Kidney epithelial cell (primary cell): Measurements from ENCODE around the gene PTPRF. TPM values are rescaled to one million over a fixed set of nuclear protein-coding genes. Genes with fewer than 3 reads are reported as not detected.

Source experiments
- DNase-seq: peaks from one replicate; pipeline ENCODE4 v3.0.0-alpha.2; 2010; ENCODE audit warnings: low read depth
- H3K27me3 ChIP-seq: 2 replicates; pipeline ENCODE4 v1.6.0; 2011; ENCODE audit warnings: low read length; ENCODE audit not compliant: control insufficient read depth, insufficient read depth
- H3K36me3 ChIP-seq: 2 replicates; pipeline ENCODE4 v1.5.1; 2011; ENCODE audit warnings: low read length; ENCODE audit not compliant: control insufficient read depth, insufficient read depth
- H3K4me3 ChIP-seq: 2 replicates; pipeline ENCODE4 v1.5.1; 2011; ENCODE audit warnings: low read depth, mild to moderate bottlenecking, control low read depth, low read length
- CTCF ChIP-seq: IDR thresholded peaks from 2 replicates; pipeline ENCODE4 v1.5.1; 2011; ENCODE audit warnings: mild to moderate bottlenecking, moderate library complexity, low read length, control low read depth, inconsistent platforms; ENCODE audit not compliant: insufficient read depth, poor library complexity, severe bottlenecking
- total RNA-seq: library from RNA; depleted of rRNA; stranded (reverse); fragments of >200 nt; gene quantifications from 2 replicates; pipeline ENCODE4 v1.2.3, GENCODE V29; 2015

PTPRF gene
- total RNA-seq, 1 donor from 2014 or later = 297 TPM

GRCh38 chr1:43540653-43541071 is 10.0 kb downstream of the PTPRF start:
- DNase-seq = no peak
- peaks cover 1% of the 10 kb centered on the region for H3K36me3 ChIP-seq
- no peak for TF ChIP-seq CTCF

DNA sequence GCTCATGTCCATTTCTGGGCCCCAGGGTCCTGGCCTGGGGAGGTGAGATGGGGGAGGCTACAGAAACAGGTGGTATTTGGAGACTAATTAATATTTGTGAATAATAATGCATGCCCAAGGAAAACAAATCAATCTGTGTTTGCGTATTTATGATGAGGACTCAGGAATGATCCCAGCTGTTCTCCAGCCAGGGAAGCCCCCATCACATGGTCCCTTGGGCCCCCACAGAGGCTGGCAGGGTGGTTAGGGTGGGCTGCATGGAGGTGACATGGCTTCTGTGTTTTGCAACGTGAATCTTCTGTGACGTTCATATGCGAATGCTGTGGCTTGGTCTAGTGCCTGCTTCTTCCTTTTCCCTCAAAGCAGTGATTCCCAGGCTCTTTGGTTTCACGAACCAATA is 10.5 kb downstream of the PTPRF start:
- DNase-seq = no peak
- no peak for TF ChIP-seq CTCF
- peaks cover 1% of the 10 kb centered on the region for H3K36me3 ChIP-seq
- H3K4me3 ChIP-seq = no peak overlapping the region
- H3K27me3 ChIP-seq = no peaks in the 10 kb centered on the region

More at GRCh38 chr1:43540653-43541071, 10.0 kb downstream of the PTPRF start:
- Histone ChIP-seq H3K27me3 (no peaks in the 10 kb centered on the region), H3K4me3 (no peak overlapping the region)

DNA sequence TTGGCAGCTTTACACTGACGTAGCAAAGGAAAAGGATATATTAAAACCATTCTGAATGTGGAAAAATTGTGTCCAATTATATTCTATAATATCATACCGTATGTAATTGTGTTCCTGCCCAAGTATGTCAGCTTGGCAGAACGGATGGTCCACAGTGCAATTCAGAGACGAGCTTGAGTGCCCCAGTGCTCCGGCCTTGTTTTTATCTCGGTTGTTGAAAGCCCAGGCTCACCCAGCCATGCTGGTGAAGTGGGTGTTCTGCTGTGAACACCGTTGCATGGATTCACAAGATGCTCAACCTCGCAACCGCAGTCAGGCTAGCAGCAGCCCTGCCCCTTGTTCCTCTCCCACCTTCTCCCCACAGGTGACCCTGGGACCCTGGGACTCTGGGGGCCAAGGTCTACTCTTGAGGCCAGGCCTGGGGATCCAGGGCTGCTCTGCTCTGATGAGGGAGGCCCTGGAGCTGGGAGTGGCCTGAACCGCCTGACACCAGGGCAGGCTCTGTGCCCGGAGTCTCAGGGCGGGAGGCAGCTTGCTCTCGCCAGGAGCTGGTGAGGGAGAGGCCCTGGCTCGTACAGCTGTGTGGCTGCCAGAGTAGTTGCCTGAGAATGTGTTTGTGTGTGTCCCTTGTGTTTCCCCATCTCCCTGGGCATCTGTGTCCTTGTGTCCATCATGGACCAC is 11.2 kb downstream of the PTPRF start:
- H3K27me3 ChIP-seq = no peaks in the 10 kb centered on the region
- TF ChIP-seq CTCF = no peak

DNA sequence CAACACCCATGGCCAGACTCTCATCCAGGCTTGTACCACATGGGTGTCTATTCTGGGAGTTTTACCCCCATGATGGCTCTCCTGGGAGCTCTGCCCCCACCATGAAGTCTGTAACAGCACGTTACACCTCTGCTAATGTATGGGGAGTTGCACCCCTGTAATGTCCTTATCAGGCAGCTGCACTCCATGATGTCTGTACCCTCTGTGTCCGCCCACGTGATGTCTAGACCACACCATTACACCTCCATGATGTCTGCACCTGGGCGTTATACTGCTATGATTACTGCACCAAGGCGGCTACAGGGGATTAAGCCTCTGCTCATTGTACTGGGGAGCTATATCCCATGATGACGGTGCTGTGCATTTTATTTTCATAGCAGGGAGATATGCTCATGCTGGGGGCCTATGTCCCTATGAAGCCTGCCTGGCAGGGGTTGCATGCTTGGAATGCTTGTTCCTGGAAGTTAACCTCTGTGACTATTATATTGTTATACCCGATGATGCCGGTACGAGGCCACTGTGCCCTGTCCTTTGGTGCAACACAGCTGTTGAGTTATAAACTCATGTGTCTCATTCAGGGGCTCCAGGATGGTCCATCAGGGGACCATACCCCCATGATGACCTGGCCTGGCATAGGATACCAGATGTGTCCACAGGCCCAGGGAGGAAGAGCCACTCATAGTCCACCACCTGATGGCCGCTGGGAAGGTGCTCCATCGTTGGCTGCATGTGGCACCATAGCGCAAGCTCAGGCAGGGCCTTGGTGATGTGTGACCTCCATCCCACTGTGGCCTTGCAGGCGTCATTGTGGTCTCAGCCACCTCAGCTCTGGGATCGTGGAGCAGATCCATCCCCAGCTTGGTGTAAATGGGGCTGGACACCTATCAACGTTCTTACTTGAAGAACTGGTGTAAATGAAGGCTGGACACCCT is 12.1 kb downstream of the PTPRF start:
- H3K4me3 ChIP-seq = no peak overlapping the region
- no peak for DNase-seq
- H3K36me3 ChIP-seq = peaks cover 1% of the 10 kb centered on the region

More for the DNA sequence above, 11.2 kb downstream of the PTPRF start:
- no peak for DNase-seq
- Histone ChIP-seq H3K4me3 (no peak overlapping the region), H3K36me3 (peaks cover 1% of the 10 kb centered on the region)

DNA sequence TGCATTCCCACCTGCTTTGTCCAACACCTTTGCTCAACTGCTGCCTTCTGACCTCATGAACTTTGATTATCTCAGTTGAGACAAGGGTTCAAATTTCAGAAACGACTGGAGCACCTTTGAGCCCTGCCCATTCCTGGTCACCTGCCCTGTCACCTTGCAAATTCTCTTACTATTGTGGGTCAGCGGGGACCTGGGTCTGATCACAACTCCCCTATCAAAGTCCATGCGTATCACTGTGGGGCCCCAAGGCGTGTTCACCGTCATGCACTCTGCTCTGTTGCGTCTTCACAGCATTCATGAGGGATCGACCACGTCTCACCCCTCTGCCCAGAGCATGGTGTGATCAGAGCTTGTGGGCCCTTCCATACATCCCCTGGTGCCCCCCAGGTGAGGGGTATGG is 12.9 kb downstream of the PTPRF start:
- TF ChIP-seq CTCF = no peak
- peaks cover 1% of the 10 kb centered on the region for H3K36me3 ChIP-seq
- no peak for DNase-seq

More for the DNA sequence above, 12.1 kb downstream of the PTPRF start:
- TF ChIP-seq CTCF = no peak
- H3K27me3 ChIP-seq = no peaks in the 10 kb centered on the region

More for the DNA sequence above, 12.9 kb downstream of the PTPRF start:
- Histone ChIP-seq H3K4me3 (no peak overlapping the region), H3K27me3 (no peaks in the 10 kb centered on the region)
